ENCODE data around the gene BMP4. TPM values are rescaled to one million over a fixed set of nuclear protein-coding genes. Genes with fewer than 3 reads are reported as not detected.

BMP4 gene
- total and polyA plus RNA-seq, 4 donors = 2.0 to 4.2 (median 2.4) TPM

DNA sequence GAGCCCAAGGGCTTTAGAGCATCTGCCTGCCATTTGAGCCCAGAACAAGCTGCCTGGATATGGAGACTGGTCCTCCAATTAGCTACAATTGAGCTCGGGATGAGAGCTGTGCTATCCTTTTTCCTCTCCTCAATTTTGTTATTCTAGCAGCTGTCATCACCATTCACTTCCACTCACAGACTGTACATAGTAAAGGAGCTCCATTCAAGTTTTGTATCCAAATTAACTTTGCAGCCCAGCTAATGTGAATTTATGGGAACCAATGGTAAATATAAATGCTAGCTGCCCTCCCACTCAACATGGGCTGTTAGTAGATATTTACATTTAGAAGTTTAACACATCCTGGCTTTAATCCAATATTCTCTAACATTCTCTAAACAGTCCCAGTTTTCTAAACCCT is 44.6 kb downstream of the BMP4 start:
- Histone ChIP-seq H3K27me3 (ENCODE audit: control insufficient read depth in 4 of 4, insufficient read depth in 4 of 4, low read length in 3 of 4) (no peaks in the 10 kb centered on the region), H3K4me1 (ENCODE audit: control insufficient read depth in 4 of 4, insufficient read depth in 4 of 4, low read length in 3 of 4) (peaks cover 0 to 3% (median 0%) of the 10 kb centered on the region in 4 donors), H3K9ac (ENCODE audit: low read depth in 1 of 2, low read length in 2 of 2) (no peak overlapping the region), H3K27ac (ENCODE audit: low read depth in 1 of 2, low read length in 2 of 2) (no peak overlapping the region), H3K36me3 (ENCODE audit: control insufficient read depth in 4 of 4, insufficient read depth in 3 of 4, low read depth in 1 of 4, low read length in 3 of 4) (no peaks in the 10 kb centered on the region), H3K9me3 (ENCODE audit: control insufficient read depth in 4 of 4, low read length in 3 of 4) (no peaks in the 10 kb centered on the region), H3K4me3 (ENCODE audit: low read depth in 1 of 3, low read length in 3 of 3) (no peak overlapping the region)
- no peak for TF ChIP-seq YY1 (IDR thresholded peaks at IDR 0.05)
- TF ChIP-seq, protein P1, sequence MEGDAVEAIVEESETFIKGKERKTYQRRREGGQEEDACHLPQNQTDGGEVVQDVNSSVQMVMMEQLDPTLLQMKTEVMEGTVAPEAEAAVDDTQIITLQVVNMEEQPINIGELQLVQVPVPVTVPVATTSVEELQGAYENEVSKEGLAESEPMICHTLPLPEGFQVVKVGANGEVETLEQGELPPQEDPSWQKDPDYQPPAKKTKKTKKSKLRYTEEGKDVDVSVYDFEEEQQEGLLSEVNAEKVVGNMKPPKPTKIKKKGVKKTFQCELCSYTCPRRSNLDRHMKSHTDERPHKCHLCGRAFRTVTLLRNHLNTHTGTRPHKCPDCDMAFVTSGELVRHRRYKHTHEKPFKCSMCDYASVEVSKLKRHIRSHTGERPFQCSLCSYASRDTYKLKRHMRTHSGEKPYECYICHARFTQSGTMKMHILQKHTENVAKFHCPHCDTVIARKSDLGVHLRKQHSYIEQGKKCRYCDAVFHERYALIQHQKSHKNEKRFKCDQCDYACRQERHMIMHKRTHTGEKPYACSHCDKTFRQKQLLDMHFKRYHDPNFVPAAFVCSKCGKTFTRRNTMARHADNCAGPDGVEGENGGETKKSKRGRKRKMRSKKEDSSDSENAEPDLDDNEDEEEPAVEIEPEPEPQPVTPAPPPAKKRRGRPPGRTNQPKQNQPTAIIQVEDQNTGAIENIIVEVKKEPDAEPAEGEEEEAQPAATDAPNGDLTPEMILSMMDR (IDR thresholded peaks at IDR 0.05; ENCODE audit: low read depth, low read length, missing input control) = no peak
- no peak for TF ChIP-seq FOXA2 (IDR thresholded peaks at IDR 0.05)
- no peak for TF ChIP-seq GABPA (IDR thresholded peaks at IDR 0.05 in 1 of 2, conservative IDR thresholded peaks at IDR 0.05 in 1 of 2)
- no peak for TF ChIP-seq ATF3 (IDR thresholded peaks at IDR 0.05)
- TF ChIP-seq EGR1 (IDR thresholded peaks at IDR 0.05; ENCODE audit: low read depth in 2 of 2) = no peak
- no peak for TF ChIP-seq REST (IDR thresholded peaks at IDR 0.05)
- TF ChIP-seq SP1 (IDR thresholded peaks at IDR 0.05) = no peak
- no peak for TF ChIP-seq NR2F2 (IDR thresholded peaks at IDR 0.05)
- no peak for TF ChIP-seq RXRA (IDR thresholded peaks at IDR 0.05)
- whole genome bisulfite sequencing = 81% methylated on average over 1 of the region's 1 CpG
- no peak for DNase-seq (ENCODE audit: low spot score)

DNA sequence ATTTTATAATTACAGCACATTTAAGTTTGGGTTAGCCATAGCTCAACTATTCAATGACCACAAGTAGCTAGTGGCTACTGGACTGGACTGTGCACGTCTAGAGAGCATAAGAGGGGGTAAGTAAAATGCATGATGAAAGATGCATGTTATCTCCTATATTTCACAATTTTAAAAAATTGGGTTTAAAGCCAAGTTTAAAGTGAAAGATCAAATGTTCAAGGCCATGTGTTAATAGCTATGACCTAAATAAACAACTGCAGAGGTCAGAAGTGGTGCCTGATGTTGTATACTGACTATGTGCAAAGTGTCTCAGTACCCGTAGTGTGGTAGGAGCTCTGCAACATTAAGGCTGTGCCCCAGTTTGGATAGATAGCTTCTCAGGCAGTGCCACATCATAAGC is 48.2 kb downstream of the BMP4 start:
- Histone ChIP-seq H3K4me3 (ENCODE audit: low read depth in 1 of 3, low read length in 3 of 3) (no peak overlapping the region), H3K27ac (ENCODE audit: low read depth in 1 of 2, low read length in 2 of 2) (no peak overlapping the region), H3K27me3 (ENCODE audit: control insufficient read depth in 4 of 4, insufficient read depth in 4 of 4, low read length in 3 of 4) (no peaks in the 10 kb centered on the region), H3K36me3 (ENCODE audit: control insufficient read depth in 4 of 4, insufficient read depth in 3 of 4, low read depth in 1 of 4, low read length in 3 of 4) (no peaks in the 10 kb centered on the region), H3K9me3 (ENCODE audit: control insufficient read depth in 4 of 4, low read length in 3 of 4) (peaks cover 0 to 7% (median 3%) of the 10 kb centered on the region in 4 donors), H3K9ac (ENCODE audit: low read depth in 1 of 2, low read length in 2 of 2) (no peak overlapping the region), H3K4me1 (ENCODE audit: control insufficient read depth in 4 of 4, insufficient read depth in 4 of 4, low read length in 3 of 4) (peaks cover 0 to 3% (median 0%) of the 10 kb centered on the region in 4 donors)
- TF ChIP-seq HNF4A (conservative IDR thresholded peaks at IDR 0.05) (peak; percentile 13 to 25), YY1 (IDR thresholded peaks at IDR 0.05) (no peak)
- WGBS = 29% methylated on average over 2 of the region's 2 CpGs
- DNase-seq (ENCODE audit: low spot score) = no peak

- DNase-seq (ENCODE audit: low spot score) = no peak
- Histone ChIP-seq H3K36me3 (ENCODE audit: control insufficient read depth in 4 of 4, insufficient read depth in 3 of 4, low read depth in 1 of 4, low read length in 3 of 4) (no peaks in the 10 kb centered on the region), H3K4me1 (ENCODE audit: control insufficient read depth in 4 of 4, insufficient read depth in 4 of 4, low read length in 3 of 4) (no peaks in the 10 kb centered on the region), H3K27ac (ENCODE audit: low read depth in 1 of 2, low read length in 2 of 2) (no peak overlapping the region), H3K4me3 (ENCODE audit: low read depth in 1 of 3, low read length in 3 of 3) (no peak overlapping the region), H3K9ac (ENCODE audit: low read depth in 1 of 2, low read length in 2 of 2) (no peak overlapping the region), H3K9me3 (ENCODE audit: control insufficient read depth in 4 of 4, low read length in 3 of 4) (peaks cover 0 to 7% (median 3%) of the 10 kb centered on the region in 4 donors), H3K27me3 (ENCODE audit: control insufficient read depth in 4 of 4, insufficient read depth in 4 of 4, low read length in 3 of 4) (no peaks in the 10 kb centered on the region)
- WGBS = 76% methylated on average over 1 of the region's 1 CpG
- TF ChIP-seq YY1 (IDR thresholded peaks at IDR 0.05) = no peak
- TF ChIP-seq GABPA (IDR thresholded peaks at IDR 0.05 in 1 of 2, conservative IDR thresholded peaks at IDR 0.05 in 1 of 2) = no peak
- TF ChIP-seq HNF4G (IDR thresholded peaks at IDR 0.05) = no peak
- TF ChIP-seq EGR1 (IDR thresholded peaks at IDR 0.05; ENCODE audit: low read depth in 2 of 2) = no peak
- no peak for TF ChIP-seq SP1 (IDR thresholded peaks at IDR 0.05)
- TF ChIP-seq FOXA2 (IDR thresholded peaks at IDR 0.05) = no peak
- TF ChIP-seq, protein P1 (IDR thresholded peaks at IDR 0.05; ENCODE audit: low read depth, low read length, missing input control) = no peak
- TF ChIP-seq TAF1 (conservative IDR thresholded peaks at IDR 0.05) = no peak
- TF ChIP-seq JUND (IDR thresholded peaks at IDR 0.05) = no peak
- TF ChIP-seq HNF4A (conservative IDR thresholded peaks at IDR 0.05) = no peak
- TF ChIP-seq, protein P2, sequence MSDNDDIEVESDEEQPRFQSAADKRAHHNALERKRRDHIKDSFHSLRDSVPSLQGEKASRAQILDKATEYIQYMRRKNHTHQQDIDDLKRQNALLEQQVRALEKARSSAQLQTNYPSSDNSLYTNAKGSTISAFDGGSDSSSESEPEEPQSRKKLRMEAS (IDR thresholded peaks at IDR 0.05) = no peak
- no peak for TF ChIP-seq ZBTB33 (IDR thresholded peaks at IDR 0.05)
- no peak for TF ChIP-seq RXRA (IDR thresholded peaks at IDR 0.05)
Measured at GRCh38 chr14:53902307-53902706, 54.3 kb downstream of the BMP4 start.

Data from liver (tissue), 9 donors.